SKM-1 treated with dmso at 0.1 percent for 144 hours (cell line): Measurements from ENCODE around the gene CCDC112.
"Not testable (repeated sequence)": the region's sequence is repeated elsewhere in the genome, so short reads cannot be mapped to it uniquely, and the experiment has no call there.

Experiments used
- DNase-seq: peaks from one replicate; lab custom pipeline; 2025; ENCODE audit not compliant: unreplicated experiment; lab: John Stamatoyannopoulos, UW

The CCDC112 gene

DNA sequence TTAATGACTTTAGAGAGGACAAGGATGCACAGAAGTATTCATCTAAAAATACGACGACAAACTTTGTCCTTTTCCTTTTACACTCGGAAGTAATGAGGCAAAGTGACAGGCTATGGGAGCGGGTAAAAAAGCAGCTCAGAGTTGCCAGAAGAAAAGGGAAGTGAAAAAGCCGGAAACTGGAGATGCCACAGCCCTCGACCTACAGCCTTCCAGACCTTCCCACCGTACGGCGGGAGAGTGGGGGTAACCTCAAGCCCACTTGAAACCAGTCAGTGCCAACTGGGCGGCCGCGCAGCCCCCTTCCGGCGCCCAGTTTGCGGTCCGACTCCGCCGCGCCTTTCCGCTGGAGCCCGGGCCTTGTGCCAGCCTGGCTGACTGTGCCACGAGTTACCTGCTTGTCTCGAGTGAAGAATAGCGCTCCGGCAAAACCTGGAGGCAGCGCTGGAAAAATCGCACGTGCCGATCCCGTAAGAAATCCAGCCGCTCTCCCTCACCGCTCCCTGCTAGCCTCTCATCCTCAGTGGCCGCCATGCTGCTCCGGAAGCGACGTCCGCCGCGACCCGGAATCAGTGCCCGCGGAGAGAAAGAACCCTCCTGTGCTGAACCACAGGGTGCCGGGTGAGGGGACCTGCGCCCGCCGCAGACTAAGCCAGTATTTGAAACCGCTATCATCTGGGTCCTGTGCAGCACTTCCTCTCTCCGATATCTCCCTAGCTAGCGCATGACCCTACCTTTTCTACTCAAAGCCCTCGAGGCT is 34.0 kb downstream of the CCDC112 start, which contains the start of gene PGGT1B:
PGGT1B (minus strand) TSS at position 557 of the 757 bp plus-strand sequence; CDS start at position 531, 26 bp downstream.
- peak; percentile 90 for DNase-seq

- DNase-seq = no peak
Measured at GRCh38 chr5:115262011-115262320, 34.5 kb downstream of the CCDC112 start.

GRCh38 chr5:115260248-115260647 is 36.2 kb downstream of the CCDC112 start:
- DNase-seq = no peak

GRCh38 chr5:115257981-115258380 is 38.5 kb downstream of the CCDC112 start:
- no peak for DNase-seq

- not testable (repeated sequence) for DNase-seq
Measured at GRCh38 chr5:115249379-115249778, 47.1 kb downstream of the CCDC112 start.

GRCh38 chr5:115246361-115246991 is 50.0 kb downstream of the CCDC112 start:
- peak; percentile 22 for DNase-seq

- no peak for DNase-seq
Measured at GRCh38 chr5:115243412-115243811, 53.0 kb downstream of the CCDC112 start.

- DNase-seq = no peak
Measured at GRCh38 chr5:115241881-115242642, 54.4 kb downstream of the CCDC112 start.

DNA sequence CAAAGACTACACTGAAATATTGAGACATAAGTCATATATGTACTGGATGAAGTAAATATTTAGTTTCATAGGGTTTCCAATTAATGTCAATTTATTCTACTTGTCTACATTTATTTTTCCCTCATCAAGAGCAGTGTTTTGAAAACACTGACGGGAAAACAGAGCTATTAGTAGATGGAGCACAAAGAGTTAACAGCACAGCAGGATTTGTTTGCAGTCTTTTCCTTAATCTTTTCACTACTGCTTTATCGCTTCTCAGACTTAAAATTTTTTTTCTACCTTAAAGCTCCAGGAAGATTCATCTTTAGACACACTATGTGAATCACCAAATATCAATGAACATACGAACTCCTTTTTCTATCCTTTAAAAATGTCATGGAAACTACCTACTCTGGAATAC is 59.4 kb downstream of the CCDC112 start:
- DNase-seq = no peak

DNA sequence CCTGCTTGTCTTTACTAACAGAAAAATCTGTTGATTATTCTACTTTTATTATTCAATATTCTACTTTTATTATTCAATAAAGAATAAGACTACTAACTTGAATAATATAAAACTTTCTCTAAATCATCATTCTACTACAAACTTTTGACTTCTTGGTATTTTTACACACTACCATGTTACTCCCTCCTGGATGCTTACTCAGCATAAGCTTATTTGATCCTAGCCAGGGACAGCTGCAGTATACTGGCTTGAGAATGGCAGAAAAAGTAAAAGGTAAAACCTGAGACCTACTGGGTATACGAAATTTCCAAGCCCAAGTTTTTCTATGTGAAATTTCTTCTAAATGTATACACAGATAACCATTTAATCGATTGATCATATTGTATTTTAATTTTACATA is 59.9 kb downstream of the CCDC112 start:
- DNase-seq = no peak

- DNase-seq = no peak
Measured at GRCh38 chr5:115231598-115231997, 64.9 kb downstream of the CCDC112 start.

DNA sequence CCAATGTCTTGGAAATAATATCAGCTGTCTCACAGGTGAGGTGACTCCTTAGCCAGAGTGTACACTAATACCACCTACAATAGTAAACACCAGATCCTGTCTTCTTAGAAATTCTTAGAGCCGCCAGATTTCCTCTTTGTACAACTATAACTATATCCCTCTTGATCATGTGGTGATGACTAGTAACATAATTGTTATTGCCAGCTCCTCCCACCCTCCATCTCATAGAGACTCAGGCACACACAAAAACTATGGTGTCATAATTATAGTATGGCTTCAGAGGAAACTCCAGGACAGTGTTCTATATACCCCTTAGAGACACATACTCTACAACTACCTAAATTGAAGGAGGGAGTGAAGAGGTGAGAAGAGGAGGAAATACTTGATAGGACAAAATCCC is 66.8 kb downstream of the CCDC112 start:
- DNase-seq = no peak

- DNase-seq = no peak
Measured at GRCh38 chr5:115227281-115227680, 69.2 kb downstream of the CCDC112 start.
